WTC11 (cell line): Measurements from ENCODE around the gene SRSF11. TPM values are rescaled to one million over a fixed set of nuclear protein-coding genes. Genes with fewer than 3 reads are reported as not detected.

Source experiments
- ATAC-seq: fragments of 200-7000 bp; cut with Tn5 transposase; 2 replicates; pipeline ENCODE4 v1.10.0; 2021; ENCODE audit warnings: mild to moderate bottlenecking, moderate library complexity
- CTCF ChIA-PET: fragments of 300-600 bp; sonication (Branson Sonifier 250); formaldehyde crosslinking; loops from one replicate; lab custom pipeline; 2021; ENCODE audit warnings: antibody characterized with exemption; lab: Charles Lee
- POLR2A ChIA-PET: fragments of 350-600 bp; sonication (Branson Sonifier 250); formaldehyde crosslinking; loops from one replicate; lab custom pipeline; 2021; ENCODE audit warnings: antibody characterized with exemption; lab: Charles Lee
- DNase-seq: peaks from one replicate; pipeline ENCODE4 v3.0.0; 2021; ENCODE audit warnings: low spot score
- H3K27ac Mint-ChIP-seq: 2 replicates; pipeline ENCODE4 v1.8.0; 2021; ENCODE audit warnings: mixed read lengths
- H3K27me3 Mint-ChIP-seq: 2 replicates; pipeline ENCODE4 v1.8.0; 2021; ENCODE audit warnings: low read depth, mild to moderate bottlenecking, moderate library complexity, mixed read lengths
- H3K36me3 Mint-ChIP-seq: 2 replicates; pipeline ENCODE4 v1.8.0; 2021; ENCODE audit warnings: mixed read lengths
- H3K4me1 Mint-ChIP-seq: 2 replicates; pipeline ENCODE4 v1.8.0; 2022; ENCODE audit warnings: mixed read lengths
- H3K4me3 Mint-ChIP-seq: 2 replicates; pipeline ENCODE4 v1.8.0; 2021; ENCODE audit warnings: mild to moderate bottlenecking, moderate library complexity, mixed read lengths
- H3K9me3 Mint-ChIP-seq: 2 replicates; pipeline ENCODE4 v1.8.0; 2021; ENCODE audit warnings: mixed read lengths
- CDX4 ChIP-seq: fragments of 250-450 bp; sonication (Bioruptor Pico); IDR thresholded peaks from 2 replicates; pipeline ENCODE4 v1.9.0; 2021; ENCODE audit warnings: moderate library complexity, mild to moderate bottlenecking, inconsistent platforms, borderline replicate concordance
- ETV6 ChIP-seq: sonication (generic); formaldehyde crosslinking; IDR thresholded peaks from 2 replicates; pipeline ENCODE4 v1.8.1; 2022; ENCODE audit warnings: mild to moderate bottlenecking, missing genetic modification reagents
- FOXP4 ChIP-seq: sonication (generic); formaldehyde crosslinking; IDR thresholded peaks from 2 replicates; pipeline ENCODE4 v1.8.0; 2022; ENCODE audit warnings: mild to moderate bottlenecking, missing genetic modification reagents
- IRF1 ChIP-seq: sonication (generic); formaldehyde crosslinking; IDR thresholded peaks from 2 replicates; pipeline ENCODE4 v1.8.0; 2023; ENCODE audit warnings: missing genetic modification reagents
- JAZF1 ChIP-seq: fragments of 250-450 bp; sonication (Bioruptor Pico); IDR thresholded peaks from 2 replicates; pipeline ENCODE4 v1.9.0; 2021; ENCODE audit warnings: moderate library complexity, mild to moderate bottlenecking, inconsistent platforms
- JUN ChIP-seq: sonication (generic); formaldehyde crosslinking; IDR thresholded peaks from 2 replicates; pipeline ENCODE4 v1.8.0; 2023; ENCODE audit warnings: mild to moderate bottlenecking, missing genetic modification reagents
- NFYB ChIP-seq: sonication (generic); formaldehyde crosslinking; conservative IDR thresholded peaks from 2 replicates; pipeline ENCODE4 v1.8.0; 2022; ENCODE audit warnings: low read depth, missing genetic modification reagents
- NR3C1 ChIP-seq: sonication (generic); formaldehyde crosslinking; conservative IDR thresholded peaks from 2 replicates; pipeline ENCODE4 v1.8.1; 2023; ENCODE audit warnings: low read depth, mild to moderate bottlenecking, missing genetic modification reagents
- OVOL2 ChIP-seq: fragments of 250-450 bp; sonication (Bioruptor Pico); IDR thresholded peaks from 2 replicates; pipeline ENCODE4 v1.9.0; 2021; ENCODE audit warnings: mild to moderate bottlenecking, borderline replicate concordance
- STAT6 ChIP-seq: sonication (generic); formaldehyde crosslinking; conservative IDR thresholded peaks from 2 replicates; pipeline ENCODE4 v1.8.1; 2023; ENCODE audit warnings: mild to moderate bottlenecking, low read depth, missing genetic modification reagents, moderate library complexity
- TP53 ChIP-seq: sonication (generic); formaldehyde crosslinking; IDR thresholded peaks from 2 replicates; pipeline ENCODE4 v1.8.1; 2023; ENCODE audit warnings: mild to moderate bottlenecking, missing genetic modification reagents
- ZNF396 ChIP-seq: fragments of 250-450 bp; sonication (Bioruptor Pico); IDR thresholded peaks from 2 replicates; pipeline ENCODE4 v1.8.0; 2021; ENCODE audit warnings: mild to moderate bottlenecking, moderate library complexity, borderline replicate concordance
- ZNF425 ChIP-seq: fragments of 250-450 bp; sonication (Bioruptor Pico); conservative IDR thresholded peaks from 2 replicates; pipeline ENCODE4 v1.9.0; 2021; ENCODE audit warnings: mild to moderate bottlenecking
- ZNF532 ChIP-seq: fragments of 250-450 bp; sonication (Bioruptor Pico); IDR thresholded peaks from 2 replicates; pipeline ENCODE4 v1.9.0; 2021; ENCODE audit warnings: mild to moderate bottlenecking, borderline replicate concordance
- ZNF671 ChIP-seq: fragments of 250-450 bp; sonication (Bioruptor Pico); IDR thresholded peaks from 2 replicates; pipeline ENCODE4 v1.8.0; 2021; ENCODE audit warnings: mild to moderate bottlenecking
- ZSCAN18 ChIP-seq: fragments of 250-450 bp; sonication (Bioruptor Pico); IDR thresholded peaks from 2 replicates; pipeline ENCODE4 v2.1.2; 2022; ENCODE audit warnings: mild to moderate bottlenecking, moderate library complexity
- total RNA-seq: library from RNA; stranded (reverse); gene quantifications from 3 replicates; pipeline ENCODE4 v1.2.3, GENCODE V29; 2021

The SRSF11 gene
- total RNA-seq, 1 experiment from 2014 or later: 193 TPM

GRCh38 chr1:70247768-70248167, 26.6 kb downstream of the SRSF11 start:
- no peaks in the 10 kb centered on the region for H3K27me3 Mint-ChIP-seq
- no peaks in the 10 kb centered on the region for H3K9me3 Mint-ChIP-seq
- no peak for ATAC-seq

More at GRCh38 chr1:70247768-70248167, 26.6 kb downstream of the SRSF11 start:
- no peak for DNase-seq
- peaks cover 85% of the 10 kb centered on the region for H3K36me3 Mint-ChIP-seq
- H3K4me3 Mint-ChIP-seq: no peak overlapping the region
- H3K4me1 Mint-ChIP-seq: no peaks in the 10 kb centered on the region
- CTCF ChIA-PET: no interaction called here
- no peak for TF ChIP-seq CDX4 (CRISPR knock-in tag)
- TF ChIP-seq ZNF532 (CRISPR knock-in tag): no peak
- no peak for TF ChIP-seq ETV6 (CRISPR knock-in tag)
- TF ChIP-seq STAT6: no peak
- TF ChIP-seq JUN (CRISPR knock-in tag): no peak
- no peak for TF ChIP-seq NFYB
- no peak for TF ChIP-seq ZNF425
- no peak for TF ChIP-seq OVOL2 (CRISPR knock-in tag)
- no peak for TF ChIP-seq FOXP4 (CRISPR knock-in tag)
- no peak for TF ChIP-seq ZSCAN18 (CRISPR knock-in tag)
- TF ChIP-seq IRF1 (CRISPR knock-in tag): no peak
- no peak for TF ChIP-seq ZNF396 (CRISPR knock-in tag)
- no peak for TF ChIP-seq ZNF671 (CRISPR knock-in tag)
- TF ChIP-seq TP53: no peak
- TF ChIP-seq JAZF1: no peak
- TF ChIP-seq NR3C1 (CRISPR knock-in tag): no peak
- POLR2A ChIA-PET: no interaction called here
- H3K27ac Mint-ChIP-seq: no peak overlapping the region
